DOHH2 (cell line): ENCODE results near the gene DNAH2.

Experiments
- H3F3A ChIP-seq: fragments of 200-600 bp; sonication (generic), shearing (Covaris generic); 2 replicates; pipeline ENCODE4 v1.6.0; 2016; ENCODE audit warnings: antibody characterized with exemption, mild to moderate bottlenecking; ENCODE audit not compliant: control insufficient read depth, insufficient read depth
- H3K27ac ChIP-seq: fragments of 200-600 bp; sonication (generic); 2 replicates; pipeline ENCODE4 v1.5.1; 2014; ENCODE audit warnings: low read depth, mild to moderate bottlenecking, low read length, moderate library complexity
- H3K27me3 ChIP-seq: fragments of 200-600 bp; sonication (generic); 2 replicates; pipeline ENCODE4 v1.6.1; 2014; ENCODE audit warnings: mild to moderate bottlenecking, low read length, mixed read lengths; ENCODE audit not compliant: control insufficient read depth
- H3K36me3 ChIP-seq: fragments of 200-600 bp; sonication (generic); 2 replicates; pipeline ENCODE4 v1.6.1; 2014; ENCODE audit warnings: mild to moderate bottlenecking, low read length, moderate library complexity, mixed read lengths; ENCODE audit not compliant: control insufficient read depth
- H3K4me1 ChIP-seq: fragments of 200-600 bp; sonication (generic); 2 replicates; pipeline ENCODE4 v1.6.1; 2014; ENCODE audit warnings: mild to moderate bottlenecking, low read length, mixed read lengths; ENCODE audit not compliant: control insufficient read depth
- H3K4me2 ChIP-seq: fragments of 200-600 bp; sonication (generic); 2 replicates; pipeline ENCODE4 v1.6.0; 2014; ENCODE audit warnings: mild to moderate bottlenecking, low read length, moderate library complexity
- H3K4me3 ChIP-seq: fragments of 200-600 bp; sonication (generic); 2 replicates; pipeline ENCODE4 v1.5.1; 2014; ENCODE audit warnings: mild to moderate bottlenecking, low read length, mixed read lengths
- H3K79me2 ChIP-seq: fragments of 200-600 bp; sonication (generic); 2 replicates; pipeline ENCODE4 v1.6.1; 2014; ENCODE audit warnings: mild to moderate bottlenecking, low read length, mixed read lengths; ENCODE audit not compliant: control insufficient read depth
- H3K9me2 ChIP-seq: fragments of 200-600 bp; sonication (generic); replicated peaks from 2 replicates; pipeline ENCODE4 v1.6.1; 2014; ENCODE audit warnings: mild to moderate bottlenecking, low read length, mixed read lengths; ENCODE audit not compliant: control insufficient read depth
- H3K9me3 ChIP-seq: fragments of 200-600 bp; sonication (generic); 2 replicates; pipeline ENCODE4 v1.6.1; 2014; ENCODE audit warnings: antibody characterized with exemption, low read length, mixed read lengths; ENCODE audit not compliant: control insufficient read depth, insufficient read depth
- H4K20me1 ChIP-seq: fragments of 200-600 bp; sonication (generic); 2 replicates; pipeline ENCODE4 v1.6.0; 2014; ENCODE audit warnings: low read depth, mild to moderate bottlenecking, antibody characterized with exemption, low read length, moderate library complexity; ENCODE audit not compliant: control insufficient read depth, insufficient read depth
- CTCF ChIP-seq: fragments of 200-600 bp; sonication (generic); IDR thresholded peaks from one replicate; pipeline ENCODE4 v1.5.1; 2014; ENCODE audit warnings: antibody characterized with exemption, mild to moderate bottlenecking, low read depth, low read length; ENCODE audit not compliant: poor library complexity, severe bottlenecking
- EZH2phosphoT487 ChIP-seq: fragments of 200-600 bp; sonication (generic); IDR thresholded peaks from 2 replicates; pipeline ENCODE4 v1.6.1; 2017; ENCODE audit warnings: borderline replicate concordance, mild to moderate bottlenecking, antibody characterized with exemption, low read length, moderate library complexity, mixed read lengths

Gene DNAH2

GRCh38 chr17:7841915-7842379, 124.4 kb downstream of the DNAH2 start:
- H3K79me2 ChIP-seq, result peaks cover 82% of the 10 kb centered on the region
- no peaks in the 10 kb centered on the region for H3K9me2 ChIP-seq
- peaks cover 8% of the 10 kb centered on the region; the same call in 1 of the 2 replicates for H4K20me1 ChIP-seq
- no peaks in the 10 kb centered on the region for H3K27me3 ChIP-seq
- peak overlapping the region; percentile 87 for H3K4me3 ChIP-seq
- TF ChIP-seq EZH2phosphoT487, result no peak
- no peak for TF ChIP-seq CTCF
- peak overlapping the region; percentile 93 for H3K4me2 ChIP-seq
- H3K4me1 ChIP-seq, result peaks cover 50% of the 10 kb centered on the region
- H3F3A ChIP-seq, result peaks cover 44% of the 10 kb centered on the region
- peaks cover 67% of the 10 kb centered on the region for H3K36me3 ChIP-seq
- H3K9me3 ChIP-seq, result no peaks in the 10 kb centered on the region
- peak overlapping the region; percentile 96 for H3K27ac ChIP-seq

GRCh38 chr17:7842380-7843256, 125.1 kb downstream of the DNAH2 start:
- peaks cover 8% of the 10 kb centered on the region; the same call in 1 of the 2 replicates for H4K20me1 ChIP-seq
- H3K27me3 ChIP-seq, result no peaks in the 10 kb centered on the region
- peaks cover 81% of the 10 kb centered on the region for H3K79me2 ChIP-seq
- peak overlapping the region; percentile 96 for H3K27ac ChIP-seq
- peak overlapping the region; percentile 87 for H3K4me3 ChIP-seq
- H3K36me3 ChIP-seq, result peaks cover 69% of the 10 kb centered on the region
- peaks cover 44% of the 10 kb centered on the region for H3K4me1 ChIP-seq
- TF ChIP-seq CTCF (no peak), EZH2phosphoT487 (no peak)
- peaks cover 37% of the 10 kb centered on the region for H3F3A ChIP-seq
- H3K4me2 ChIP-seq, result peak overlapping the region; percentile 93
- no peaks in the 10 kb centered on the region for H3K9me2 ChIP-seq
- no peaks in the 10 kb centered on the region for H3K9me3 ChIP-seq

- peaks cover 8% of the 10 kb centered on the region; the same call in 1 of the 2 replicates for H4K20me1 ChIP-seq
- TF ChIP-seq EZH2phosphoT487 (no peak), CTCF (peak; percentile 12)
- H3K9me2 ChIP-seq, result no peaks in the 10 kb centered on the region
- peak overlapping the region; percentile 87 for H3K4me3 ChIP-seq
- peaks cover 78% of the 10 kb centered on the region for H3K79me2 ChIP-seq
- peak overlapping the region; percentile 93 for H3K4me2 ChIP-seq
- peaks cover 73% of the 10 kb centered on the region for H3K36me3 ChIP-seq
- peak overlapping the region; percentile 96 for H3K27ac ChIP-seq
- H3K4me1 ChIP-seq, result peaks cover 40% of the 10 kb centered on the region
- H3K9me3 ChIP-seq, result no peaks in the 10 kb centered on the region
- no peaks in the 10 kb centered on the region for H3K27me3 ChIP-seq
- peaks cover 34% of the 10 kb centered on the region for H3F3A ChIP-seq
Observed at GRCh38 chr17:7843257-7843535, 125.7 kb downstream of the DNAH2 start.
